ENCODE results near the gene ZNF302.
A peak's percentile ranks its signal among the peaks of the same experiment; 100 is the strongest.
"Not testable (repeated sequence)": the region's sequence is repeated elsewhere in the genome, so short reads cannot be mapped to it uniquely, and the experiment has no call there.

Gene ZNF302

DNA sequence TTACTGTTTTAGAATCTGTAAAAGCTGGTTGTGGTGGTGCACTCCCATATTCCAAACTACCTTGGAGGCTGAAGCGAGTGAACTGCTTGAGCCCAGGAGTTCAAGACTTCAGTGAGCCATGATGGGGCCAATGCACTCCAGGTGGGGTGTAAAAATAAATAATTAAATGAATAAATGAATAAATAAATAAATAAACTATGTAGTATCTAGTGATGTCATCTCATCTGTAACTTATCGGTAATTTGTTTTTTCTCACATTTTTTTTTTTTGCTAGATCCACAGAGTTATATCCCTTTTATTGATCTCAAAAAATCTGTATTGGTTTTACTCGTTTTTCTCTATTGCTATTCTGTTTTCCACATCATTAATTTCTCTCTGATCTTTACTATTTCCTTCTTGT, 5.5 kb upstream of the ZNF302 start:
- DNase-seq (ENCODE audit: low read depth), result no peak

DNA sequence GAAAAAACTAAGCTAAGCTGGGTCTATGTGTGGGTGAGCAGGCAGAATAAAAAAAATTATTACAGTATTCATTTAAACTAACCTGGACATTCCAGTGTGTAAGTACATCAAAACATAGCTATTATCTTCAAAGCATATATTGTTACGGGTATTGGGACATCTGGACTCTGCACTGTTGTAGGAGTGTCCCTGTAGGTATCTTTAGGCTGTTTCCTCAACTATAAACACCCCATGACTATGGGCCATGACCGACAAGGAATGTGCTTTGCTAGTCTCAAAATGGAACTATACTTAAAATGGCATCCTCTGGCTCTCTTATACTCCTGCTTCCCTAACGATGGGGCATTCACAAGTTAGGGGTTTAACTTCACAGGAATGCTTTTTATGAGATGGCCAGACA, 3.9 kb upstream of the ZNF302 start:
- DNase-seq (ENCODE audit: low read depth), result no peak

DNA sequence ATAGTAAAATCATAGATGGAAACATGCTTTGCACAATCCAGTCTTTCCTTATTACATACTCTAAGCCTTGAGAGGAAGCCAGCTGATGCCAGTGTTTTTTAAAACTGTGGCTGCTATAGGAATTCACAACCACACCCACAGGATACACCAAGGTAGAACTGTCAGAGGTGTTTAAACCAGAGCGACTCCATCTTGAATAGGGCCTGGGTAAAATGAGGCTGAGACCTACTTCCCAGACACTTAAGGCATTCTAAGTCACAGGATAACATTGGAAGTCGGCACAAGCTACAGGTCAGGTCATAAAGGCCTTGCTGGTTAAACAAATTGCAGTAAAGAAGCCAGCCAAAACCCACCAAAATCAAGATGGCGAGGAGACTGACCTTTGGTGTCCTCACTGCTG, 2.2 kb upstream of the ZNF302 start:
- DNase-seq (ENCODE audit: low read depth), result no peak

- no peak for DNase-seq (ENCODE audit: low read depth)
Observed at GRCh38 chr19:34675919-34676318, 1.6 kb upstream of the ZNF302 start.

DNA sequence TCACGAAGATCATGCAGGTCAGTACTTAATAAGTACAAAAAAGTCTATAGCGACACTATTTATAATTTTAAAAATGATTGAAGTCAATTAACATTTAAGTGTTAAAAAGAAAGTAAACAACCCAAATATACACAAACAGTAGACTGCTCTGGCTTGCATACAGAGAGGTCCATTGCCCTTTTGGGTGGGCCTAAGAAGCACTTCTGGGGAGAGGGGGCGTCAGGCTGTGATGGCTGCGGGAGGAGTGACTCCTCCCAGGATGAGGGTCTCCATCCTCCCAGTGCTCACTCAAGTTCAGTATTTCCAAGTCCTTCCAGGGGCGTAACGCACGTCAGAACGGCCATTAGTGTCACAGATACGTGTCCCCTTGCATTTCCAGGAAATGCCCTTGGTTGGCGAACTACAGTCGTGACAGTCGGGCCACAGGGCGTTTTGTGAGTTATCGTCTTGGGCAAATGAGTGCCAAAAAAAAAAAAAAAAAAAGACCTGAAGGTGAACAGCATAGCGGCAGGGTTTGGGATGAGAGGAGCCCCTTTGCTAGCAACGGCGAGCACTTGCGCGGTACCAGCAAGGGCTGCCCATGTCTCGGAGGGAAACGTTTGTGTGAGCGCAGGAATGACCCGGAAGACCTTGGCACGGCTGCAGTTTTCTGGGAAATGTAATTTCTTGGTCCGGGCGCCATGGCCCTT, 637 bp upstream of the ZNF302 start, which contains the start of gene SCGB2B2:
TSS of gene SCGB2B2 (minus strand) at position 463 of the 689 bp plus-strand sequence. CDS start 82,596 bp downstream, outside the sequence.
- peak; percentile 62 for DNase-seq (ENCODE audit: low read depth)

DNA sequence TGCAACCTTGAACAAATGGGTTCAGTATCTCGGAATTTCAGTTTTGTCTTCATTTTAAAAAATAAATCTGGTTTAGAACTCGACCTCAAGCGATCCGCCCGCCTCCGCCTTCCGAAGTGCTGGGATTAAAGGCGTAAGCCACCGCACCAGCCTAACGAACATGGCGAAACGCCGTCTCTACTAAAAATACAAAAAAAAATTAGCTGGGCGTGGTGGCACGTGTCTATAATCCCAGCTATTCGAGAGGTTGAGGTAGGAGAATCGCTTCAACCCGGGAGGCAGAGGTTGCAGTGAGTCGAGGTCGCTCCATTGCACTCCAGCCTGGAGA, 571 bp downstream of the ZNF302 start:
- no peak for DNase-seq (ENCODE audit: low read depth)

- no peak for DNase-seq (ENCODE audit: low read depth)
Observed at GRCh38 chr19:34678421-34678820, 943 bp downstream of the ZNF302 start.

DNA sequence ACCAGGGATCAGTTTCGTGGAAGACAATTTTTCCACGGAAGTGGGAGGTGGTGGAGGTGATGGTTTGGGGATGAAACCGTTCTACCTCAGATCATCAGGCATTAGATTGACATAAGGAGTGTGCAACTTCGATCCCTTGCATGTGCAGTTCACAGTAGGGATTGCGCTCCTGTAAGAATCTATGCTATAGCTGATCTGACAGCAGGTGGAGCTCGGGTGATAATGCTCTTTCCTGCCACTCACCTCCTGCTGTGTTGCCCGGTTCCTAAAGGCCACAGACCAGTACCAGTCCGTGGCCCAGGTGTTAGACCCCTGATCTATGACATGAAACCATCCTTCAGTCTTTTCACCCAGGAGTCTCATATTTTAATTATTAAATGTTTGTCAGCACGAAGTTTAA, 4.0 kb downstream of the ZNF302 start:
- no peak for DNase-seq (ENCODE audit: low read depth)

- DNase-seq (ENCODE audit: low read depth), result not testable (repeated sequence)
Observed at GRCh38 chr19:34685266-34685665, 7.8 kb downstream of the ZNF302 start.

DNA sequence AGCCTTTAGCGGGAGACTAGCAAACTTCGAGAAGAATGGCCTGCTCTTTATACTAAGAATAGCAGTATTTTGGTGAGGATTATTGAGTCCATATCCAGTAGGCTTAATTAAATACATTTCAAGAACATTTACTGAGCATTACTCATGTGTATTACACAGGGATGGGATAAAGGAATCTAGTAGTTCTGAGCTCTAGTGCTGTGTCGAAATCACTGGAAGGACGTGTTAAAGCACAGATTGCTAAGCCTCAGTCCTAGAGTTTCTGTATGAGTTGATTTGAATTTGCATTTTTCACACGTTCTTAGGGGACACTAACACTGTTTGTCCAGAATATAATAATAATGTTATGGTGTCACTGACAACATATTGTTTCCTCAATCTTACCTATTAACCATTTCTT, 9.0 kb downstream of the ZNF302 start:
- no peak for DNase-seq (ENCODE audit: low read depth)

- no peak for DNase-seq (ENCODE audit: low read depth)
Observed at GRCh38 chr19:34687348-34687747, 9.9 kb downstream of the ZNF302 start.

- DNase-seq (ENCODE audit: low read depth), result no peak
Observed at GRCh38 chr19:34688592-34688991, 11.1 kb downstream of the ZNF302 start.

DNA sequence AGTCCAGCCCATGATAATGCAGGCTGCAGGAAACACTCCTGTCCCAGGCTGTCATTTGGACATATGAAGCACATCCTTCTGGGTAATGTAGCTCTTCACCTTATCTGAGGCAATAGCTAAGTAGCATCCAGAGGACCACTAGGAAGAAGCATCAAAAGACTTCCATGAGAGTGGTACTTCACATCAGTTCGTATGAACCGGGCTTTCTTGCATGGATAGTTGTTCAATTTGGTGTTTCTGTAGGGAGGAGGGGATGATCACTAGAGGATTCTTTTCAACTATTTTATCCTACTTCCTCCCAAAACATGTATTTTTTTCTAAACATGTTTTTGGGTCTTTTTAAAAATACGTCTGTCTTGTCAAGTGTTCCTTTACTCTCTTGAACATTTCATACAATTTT, 12.9 kb downstream of the ZNF302 start:
- DNase-seq (ENCODE audit: low read depth), result no peak

- no peak for DNase-seq (ENCODE audit: low read depth)
Observed at GRCh38 chr19:34692549-34692948, 15.1 kb downstream of the ZNF302 start.

- no peak for DNase-seq (ENCODE audit: low read depth)
Observed at GRCh38 chr19:34707661-34708060, 30.2 kb downstream of the ZNF302 start.

DNA sequence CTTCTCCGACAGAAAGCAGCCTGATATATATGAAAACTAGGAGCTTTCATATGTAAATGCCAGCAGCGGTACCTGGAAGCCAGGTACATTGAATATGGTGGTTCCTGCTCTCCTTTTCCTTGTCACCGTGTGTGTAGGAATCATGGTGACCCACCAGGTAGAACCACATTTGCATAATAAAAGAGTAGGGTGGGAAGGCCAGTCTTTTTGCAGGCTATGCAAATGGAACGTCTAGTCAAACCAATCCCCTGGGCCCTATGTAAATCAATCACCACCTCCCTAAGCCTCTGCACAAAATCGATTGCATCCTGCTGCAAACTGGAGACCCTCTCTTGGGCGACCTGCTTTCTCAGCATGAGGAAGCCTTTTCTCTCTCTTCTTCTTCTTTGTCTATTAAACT, 34.4 kb downstream of the ZNF302 start:
- no peak for DNase-seq (ENCODE audit: low read depth)

DNA sequence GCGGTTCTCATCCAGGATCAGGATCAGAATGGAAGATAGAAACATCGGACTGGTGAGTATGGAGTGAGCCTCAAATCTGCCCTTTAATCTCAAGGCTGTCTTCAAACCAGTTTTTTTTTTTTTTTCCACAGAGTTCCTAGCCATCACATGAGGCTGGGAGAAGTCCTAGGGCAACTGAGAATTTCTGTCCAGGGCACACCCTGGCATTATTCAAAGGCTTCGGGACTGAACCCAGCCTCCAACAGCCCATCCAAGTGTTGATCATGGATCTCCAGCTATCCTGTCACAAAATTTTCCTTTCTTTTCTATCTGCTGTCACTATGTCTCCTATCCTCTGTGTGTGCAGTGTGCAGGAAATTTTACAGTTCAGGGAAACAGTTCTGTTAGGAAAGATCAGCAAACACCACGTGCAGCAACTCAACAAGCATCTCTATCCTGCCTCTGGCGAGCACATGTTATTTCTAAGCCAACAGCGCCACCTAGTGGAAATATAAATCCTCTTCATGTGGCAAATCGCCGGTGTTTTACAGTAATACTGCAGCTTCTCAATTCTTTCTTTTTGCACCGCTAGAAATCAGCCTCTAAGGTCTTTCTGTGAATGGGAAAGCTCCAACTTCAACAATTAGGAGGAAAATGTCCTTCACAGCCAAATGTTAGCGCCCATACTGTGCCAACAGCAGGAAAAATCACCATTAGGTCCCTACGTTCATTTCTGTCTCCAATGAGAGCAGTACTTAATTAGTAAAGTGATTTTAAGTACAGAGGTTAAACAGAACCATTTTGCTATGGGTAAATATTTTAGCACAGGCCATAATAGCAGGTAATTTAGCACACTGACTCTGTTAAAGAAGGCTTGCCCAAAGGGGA, 35.1 kb downstream of the ZNF302 start:
- DNase-seq (ENCODE audit: low read depth), result peak; percentile 41

- no peak for DNase-seq (ENCODE audit: low read depth)
Observed at GRCh38 chr19:34713262-34713637, 35.8 kb downstream of the ZNF302 start.

DNA sequence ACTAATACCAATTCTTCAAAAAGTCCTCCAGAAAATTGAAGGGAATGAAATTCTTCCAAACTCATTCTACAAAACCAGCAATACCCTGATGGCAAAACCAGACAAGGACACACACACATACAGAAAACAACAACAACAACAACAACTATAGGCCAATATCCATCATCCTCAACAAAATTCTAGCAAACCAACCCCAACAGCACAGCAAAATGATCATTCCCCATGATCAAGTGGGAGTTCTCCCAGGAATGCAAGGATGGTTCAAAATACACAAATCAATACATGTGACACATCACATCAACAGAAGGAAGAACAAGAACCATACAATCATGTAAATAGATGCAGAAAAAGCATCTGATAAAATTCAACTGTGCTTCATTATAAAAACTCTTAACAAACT, 37.9 kb downstream of the ZNF302 start:
- no peak for DNase-seq (ENCODE audit: low read depth)

DNA sequence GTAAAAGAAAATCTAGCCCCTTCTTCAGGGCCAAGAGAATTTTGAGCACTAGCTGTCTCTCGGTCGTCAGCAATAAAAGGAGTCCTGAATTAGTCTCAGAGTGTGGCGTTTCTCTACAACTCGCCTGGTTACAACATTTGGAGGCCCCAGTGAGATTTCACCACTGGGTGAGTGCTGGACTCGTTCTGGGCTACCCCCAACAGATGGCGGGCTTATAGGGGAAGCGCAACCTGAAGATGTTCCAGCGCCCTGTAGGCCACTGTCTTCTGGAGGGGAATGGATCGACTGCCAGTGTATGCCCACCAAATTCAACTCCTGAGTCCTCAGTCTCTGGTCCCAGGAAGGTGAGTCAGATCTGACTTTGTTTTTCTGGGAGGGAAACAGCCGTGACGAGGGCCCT, 44.9 kb downstream of the ZNF302 start:
- no peak for DNase-seq (ENCODE audit: low read depth)

DNA sequence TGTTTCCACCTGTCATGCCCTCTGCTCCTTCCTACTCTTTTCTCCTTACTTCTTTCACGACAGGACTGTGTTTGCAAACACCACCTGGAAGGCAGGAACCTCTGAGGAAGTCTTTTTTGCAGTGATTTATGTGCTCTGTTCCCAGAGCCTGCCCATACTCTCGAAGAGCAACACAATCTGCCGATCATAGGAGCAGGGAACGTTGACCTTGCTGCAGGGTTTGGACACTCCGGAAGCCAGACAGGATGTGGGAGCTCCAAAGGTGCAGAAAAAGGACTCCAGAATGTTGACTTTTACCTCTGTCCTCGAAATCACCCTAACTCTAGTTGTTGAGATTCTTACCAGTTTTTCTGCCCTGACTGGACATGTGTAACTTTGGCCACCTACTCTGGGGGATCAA, 47.9 kb downstream of the ZNF302 start:
- DNase-seq (ENCODE audit: low read depth), result no peak

GRCh38 chr19:34731019-34731829, 53.7 kb downstream of the ZNF302 start:
- DNase-seq (ENCODE audit: low read depth), result no peak

DNA sequence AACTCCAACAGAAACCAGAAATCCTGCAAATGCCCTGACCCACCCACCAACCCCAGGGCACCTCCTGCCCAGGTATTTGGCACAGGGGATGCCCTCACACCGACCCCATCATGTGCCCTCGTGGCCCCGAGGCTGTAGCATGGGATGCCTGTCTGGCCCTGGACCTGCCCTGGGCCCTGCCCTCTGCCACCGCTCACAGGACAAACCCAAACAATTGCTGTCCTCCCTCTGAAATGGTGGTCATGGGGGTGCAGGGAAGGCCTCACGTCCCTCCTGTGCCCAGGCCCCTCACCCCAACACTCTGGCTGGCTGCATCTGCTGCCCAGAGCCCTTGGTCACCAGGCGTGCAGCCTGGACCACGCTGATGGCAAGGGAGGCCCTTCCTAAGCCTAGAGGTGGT, 54.5 kb downstream of the ZNF302 start:
- DNase-seq (ENCODE audit: low read depth), result no peak

Measured in activated gamma-delta T cell treated with anti-CD3 and anti-CD28 coated beads, Interleukin-2, amount 50 U/mL, for 16 hours (primary cell).